Keratinocyte (primary cell): Measurements from ENCODE around the gene SMIM36. TPM values are rescaled to one million over a fixed set of nuclear protein-coding genes. Genes with fewer than 3 reads are reported as not detected.

ENCODE experiments used
- DNase-seq: peaks from one replicate; pipeline ENCODE4 v3.0.0-alpha.2; 2011; ENCODE audit warnings: low read depth, missing footprints, low spot score
- FAIRE-seq: peaks from 2 replicates; lab custom pipeline; 2011; peaks lifted over from hg19 to GRCh38; lab: Jason Lieb, UNC
- H2AFZ ChIP-seq: 2 replicates; pipeline ENCODE4 v1.6.0; 2012; ENCODE audit warnings: low read length, control low read depth, inconsistent platforms; ENCODE audit not compliant: control insufficient read depth
- H3K27ac ChIP-seq: 2 replicates; pipeline ENCODE4 v1.5.1; 2011; ENCODE audit warnings: low read length; ENCODE audit not compliant: control insufficient read depth, insufficient read depth
- H3K27me3 ChIP-seq: 3 replicates; pipeline ENCODE4 v1.6.0; 2011; ENCODE audit warnings: low read length; ENCODE audit not compliant: control insufficient read depth, insufficient read depth; ENCODE audit errors: extremely low read depth
- H3K36me3 ChIP-seq, 2 experiments: 2 replicates in 1 of 2; 3 replicates in 1 of 2; pipeline ENCODE4 v1.5.1; 2011; ENCODE audit warnings: low read length in 2 of 2, mild to moderate bottlenecking in 1 of 2; ENCODE audit not compliant: control insufficient read depth in 2 of 2, insufficient read depth in 2 of 2; ENCODE audit errors: extremely low read depth in 1 of 2
- H3K4me1 ChIP-seq: 3 replicates; pipeline ENCODE4 v1.5.1; 2011; ENCODE audit warnings: low read length; ENCODE audit not compliant: control insufficient read depth, insufficient read depth; ENCODE audit errors: extremely low read depth
- H3K4me2 ChIP-seq: 3 replicates; pipeline ENCODE4 v1.6.0; 2011; ENCODE audit warnings: low read depth, low read length; ENCODE audit not compliant: control insufficient read depth, insufficient read depth; ENCODE audit errors: extremely low read depth
- H3K4me3 ChIP-seq, 3 experiments: fragments of 200-600 bp in 1 of 3; sonication (generic) in 1 of 3; 2 replicates in 2 of 3; 3 replicates in 1 of 3; pipeline ENCODE4 v1.5.1; 2011 to 2016; ENCODE audit warnings: low read length in 3 of 3, mild to moderate bottlenecking in 3 of 3, control low read depth in 2 of 3, inconsistent platforms in 1 of 3, low read depth in 1 of 3, mixed read lengths in 1 of 3, mixed run types in 1 of 3, moderate library complexity in 1 of 3; ENCODE audit not compliant: control insufficient read depth in 2 of 3, insufficient read depth in 2 of 3; ENCODE audit errors: extremely low read depth in 1 of 3
- H3K79me2 ChIP-seq: 2 replicates; pipeline ENCODE4 v1.6.0; 2012; ENCODE audit warnings: low read length; ENCODE audit not compliant: control insufficient read depth, insufficient read depth
- H3K9ac ChIP-seq: 3 replicates; pipeline ENCODE4 v1.6.0; 2011; ENCODE audit warnings: low read length; ENCODE audit not compliant: control insufficient read depth, insufficient read depth; ENCODE audit errors: extremely low read depth
- H3K9me1 ChIP-seq: 3 replicates; pipeline ENCODE4 v1.6.0; 2011; ENCODE audit warnings: low read length; ENCODE audit not compliant: control insufficient read depth, insufficient read depth; ENCODE audit errors: extremely low read depth
- H3K9me3 ChIP-seq: 2 replicates; pipeline ENCODE4 v1.5.1; 2012; ENCODE audit warnings: low read depth, low read length; ENCODE audit not compliant: control insufficient read depth
- H4K20me1 ChIP-seq: 3 replicates; pipeline ENCODE4 v1.6.0; 2011; ENCODE audit warnings: low read length; ENCODE audit not compliant: control insufficient read depth, insufficient read depth; ENCODE audit errors: extremely low read depth
- EZH2 ChIP-seq: IDR thresholded peaks from one replicate; pipeline ENCODE4 v1.6.1; 2012; ENCODE audit warnings: inconsistent platforms, mild to moderate bottlenecking, low read length, moderate library complexity
- dilution Hi-C: fragments of 300-500 bp; cut with MboI; formaldehyde crosslinking; loops from one replicate; pipeline ENCODE4 v1.7.0; 2020; ENCODE audit warnings: low sequenced_read_pairs; ENCODE audit not compliant: extremely low pct_ligation_motif_present
- polyA plus RNA-seq, 5 experiments: library from polyadenylated mRNA; depleted of rRNA in 3 of 5; stranded (reverse) in 3 of 5; stranded (forward) in 1 of 5; unstranded in 1 of 5; fragments of >200 nt; gene quantifications; 1 replicate in 1 of 5; 2 replicates in 3 of 5; 3 replicates in 1 of 5; pipeline versions ENCODE4 v1.2.1 to v1.2.3, GENCODE V29; 2011 to 2012; ENCODE audit warnings: missing spikeins in 2 of 5, low read depth in 1 of 5, low replicate concordance in 1 of 5
- TF ChIP-seq, protein P1 (sequence below), 3 experiments: IDR thresholded peaks in 1 of 3; conservative IDR thresholded peaks in 1 of 3; optimal IDR thresholded peaks in 1 of 3; 2 replicates in 2 of 3; 3 replicates in 1 of 3; pipeline versions ENCODE3 to v1.5.1; 2011; ENCODE audit warnings: low read length in 3 of 3, mild to moderate bottlenecking in 3 of 3, moderate library complexity in 2 of 3, control low read depth in 1 of 3, inconsistent platforms in 1 of 3; ENCODE audit not compliant: insufficient read depth in 2 of 3; ENCODE audit errors: extremely low read depth in 1 of 3

SMIM36 gene
- polyA plus RNA-seq, 1 donor (not counting 4 experiments of a cell fraction or from before 2014, with no cell fraction given), result not detected

DNA sequence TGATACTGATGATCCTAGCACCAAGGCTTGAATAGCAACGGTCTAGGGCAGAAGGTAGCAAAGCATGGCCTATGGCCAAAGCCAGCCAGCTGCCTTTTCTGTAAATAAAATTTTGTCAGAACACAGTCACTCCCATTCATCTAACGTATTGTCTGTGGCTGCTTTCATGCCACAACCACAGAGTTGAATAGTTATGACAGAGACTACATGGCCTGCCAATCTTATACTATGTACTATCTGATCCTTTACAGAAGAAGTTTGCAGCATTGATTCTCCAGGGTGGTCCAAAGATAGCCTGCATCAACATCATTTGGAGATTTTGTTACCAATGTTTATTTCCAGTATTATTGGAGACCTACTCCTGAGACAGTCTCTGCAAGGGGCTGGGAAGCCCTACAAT, 69.7 kb downstream of the SMIM36 start:
- H3K79me2 ChIP-seq, result no peaks in the 10 kb centered on the region
- no peak overlapping the region for H3K4me2 ChIP-seq
- no peaks in the 10 kb centered on the region for H3K36me3 ChIP-seq
- H2AFZ ChIP-seq, result no peak overlapping the region
- H3K4me1 ChIP-seq, result peaks cover 6% of the 10 kb centered on the region
- DNase-seq (no peak), FAIRE-seq (no peak)
- H3K9ac ChIP-seq, result no peak overlapping the region
- H3K27me3 ChIP-seq, result no peaks in the 10 kb centered on the region
- H3K9me1 ChIP-seq, result no peaks in the 10 kb centered on the region
- H3K9me3 ChIP-seq, result no peaks in the 10 kb centered on the region
- TF ChIP-seq, protein P1, sequence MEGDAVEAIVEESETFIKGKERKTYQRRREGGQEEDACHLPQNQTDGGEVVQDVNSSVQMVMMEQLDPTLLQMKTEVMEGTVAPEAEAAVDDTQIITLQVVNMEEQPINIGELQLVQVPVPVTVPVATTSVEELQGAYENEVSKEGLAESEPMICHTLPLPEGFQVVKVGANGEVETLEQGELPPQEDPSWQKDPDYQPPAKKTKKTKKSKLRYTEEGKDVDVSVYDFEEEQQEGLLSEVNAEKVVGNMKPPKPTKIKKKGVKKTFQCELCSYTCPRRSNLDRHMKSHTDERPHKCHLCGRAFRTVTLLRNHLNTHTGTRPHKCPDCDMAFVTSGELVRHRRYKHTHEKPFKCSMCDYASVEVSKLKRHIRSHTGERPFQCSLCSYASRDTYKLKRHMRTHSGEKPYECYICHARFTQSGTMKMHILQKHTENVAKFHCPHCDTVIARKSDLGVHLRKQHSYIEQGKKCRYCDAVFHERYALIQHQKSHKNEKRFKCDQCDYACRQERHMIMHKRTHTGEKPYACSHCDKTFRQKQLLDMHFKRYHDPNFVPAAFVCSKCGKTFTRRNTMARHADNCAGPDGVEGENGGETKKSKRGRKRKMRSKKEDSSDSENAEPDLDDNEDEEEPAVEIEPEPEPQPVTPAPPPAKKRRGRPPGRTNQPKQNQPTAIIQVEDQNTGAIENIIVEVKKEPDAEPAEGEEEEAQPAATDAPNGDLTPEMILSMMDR (optimal IDR thresholded peaks at IDR 0.05 in 1 of 3, IDR thresholded peaks at IDR 0.05 in 1 of 3, conservative IDR thresholded peaks at IDR 0.05 in 1 of 3; ENCODE audit: extremely low read depth in 1 of 3, insufficient read depth in 2 of 3, low read length in 3 of 3), result no peak
- no peak for TF ChIP-seq EZH2
- dilution Hi-C loops, result no loop called here
- no peaks in the 10 kb centered on the region for H4K20me1 ChIP-seq
- H3K4me3 ChIP-seq, result no peak overlapping the region
- H3K27ac ChIP-seq, result no peak overlapping the region

DNA sequence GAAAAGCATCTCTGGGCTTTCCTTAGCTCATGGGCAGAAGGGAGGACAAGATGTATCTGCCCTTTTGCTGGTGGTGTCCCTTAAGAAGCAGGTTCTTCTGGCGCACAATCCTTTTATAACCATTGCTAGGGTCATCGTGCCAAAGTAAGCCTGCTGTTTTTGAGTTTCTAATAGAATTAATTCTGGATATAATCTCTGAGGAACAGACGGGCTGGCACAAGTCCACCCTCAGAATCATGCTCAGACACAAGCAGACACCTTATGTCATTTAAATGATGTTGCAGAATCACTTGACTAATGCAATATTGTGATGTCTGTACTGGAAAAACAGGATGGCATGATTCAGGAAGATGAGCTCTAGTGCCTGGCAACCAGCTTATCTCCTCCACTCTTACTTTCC, 70.9 kb downstream of the SMIM36 start:
- no peak for FAIRE-seq
- no peak for DNase-seq

More for the DNA sequence above, 70.9 kb downstream of the SMIM36 start:
- Histone ChIP-seq H3K4me3 (no peak overlapping the region), H3K9me3 (no peaks in the 10 kb centered on the region), H3K27ac (no peak overlapping the region), H3K79me2 (no peaks in the 10 kb centered on the region), H3K27me3 (no peaks in the 10 kb centered on the region), H3K4me2 (peak overlapping the region; percentile 37), H3K4me1 (peaks cover 13% of the 10 kb centered on the region), H3K36me3 (no peaks in the 10 kb centered on the region), H4K20me1 (no peaks in the 10 kb centered on the region), H3K9ac (no peak overlapping the region), H3K9me1 (no peaks in the 10 kb centered on the region), H2AFZ (no peak overlapping the region)
- TF ChIP-seq EZH2, result no peak
- TF ChIP-seq, protein P1 (optimal IDR thresholded peaks at IDR 0.05 in 1 of 3, IDR thresholded peaks at IDR 0.05 in 1 of 3, conservative IDR thresholded peaks at IDR 0.05 in 1 of 3; ENCODE audit: extremely low read depth in 1 of 3, insufficient read depth in 2 of 3, low read length in 3 of 3), result no peak
- dilution Hi-C loops, result no loop called here
